Measurements from ENCODE around the gene SDC3.

The SDC3 gene

GRCh38 chr1:30888975-30889374, 19.6 kb downstream of the SDC3 start:
- TF ChIP-seq, protein P1, sequence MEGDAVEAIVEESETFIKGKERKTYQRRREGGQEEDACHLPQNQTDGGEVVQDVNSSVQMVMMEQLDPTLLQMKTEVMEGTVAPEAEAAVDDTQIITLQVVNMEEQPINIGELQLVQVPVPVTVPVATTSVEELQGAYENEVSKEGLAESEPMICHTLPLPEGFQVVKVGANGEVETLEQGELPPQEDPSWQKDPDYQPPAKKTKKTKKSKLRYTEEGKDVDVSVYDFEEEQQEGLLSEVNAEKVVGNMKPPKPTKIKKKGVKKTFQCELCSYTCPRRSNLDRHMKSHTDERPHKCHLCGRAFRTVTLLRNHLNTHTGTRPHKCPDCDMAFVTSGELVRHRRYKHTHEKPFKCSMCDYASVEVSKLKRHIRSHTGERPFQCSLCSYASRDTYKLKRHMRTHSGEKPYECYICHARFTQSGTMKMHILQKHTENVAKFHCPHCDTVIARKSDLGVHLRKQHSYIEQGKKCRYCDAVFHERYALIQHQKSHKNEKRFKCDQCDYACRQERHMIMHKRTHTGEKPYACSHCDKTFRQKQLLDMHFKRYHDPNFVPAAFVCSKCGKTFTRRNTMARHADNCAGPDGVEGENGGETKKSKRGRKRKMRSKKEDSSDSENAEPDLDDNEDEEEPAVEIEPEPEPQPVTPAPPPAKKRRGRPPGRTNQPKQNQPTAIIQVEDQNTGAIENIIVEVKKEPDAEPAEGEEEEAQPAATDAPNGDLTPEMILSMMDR (IDR thresholded peaks at IDR 0.05; ENCODE audit: insufficient read depth, low read length, poor library complexity, severe bottlenecking) = no peak
- H3K36me3 ChIP-seq (ENCODE audit: control insufficient read depth, insufficient read depth, low read length) = no peaks in the 10 kb centered on the region
- no peak for DNase-seq (ENCODE audit: extremely low read depth, insufficient read length)
- peaks cover 1% of the 10 kb centered on the region for H3K27me3 ChIP-seq (replicated peaks; ENCODE audit: control insufficient read depth, insufficient read depth, low read length)
- no peak overlapping the region for H3K4me3 ChIP-seq (replicated peaks; ENCODE audit: low read depth, low read length)

DNA sequence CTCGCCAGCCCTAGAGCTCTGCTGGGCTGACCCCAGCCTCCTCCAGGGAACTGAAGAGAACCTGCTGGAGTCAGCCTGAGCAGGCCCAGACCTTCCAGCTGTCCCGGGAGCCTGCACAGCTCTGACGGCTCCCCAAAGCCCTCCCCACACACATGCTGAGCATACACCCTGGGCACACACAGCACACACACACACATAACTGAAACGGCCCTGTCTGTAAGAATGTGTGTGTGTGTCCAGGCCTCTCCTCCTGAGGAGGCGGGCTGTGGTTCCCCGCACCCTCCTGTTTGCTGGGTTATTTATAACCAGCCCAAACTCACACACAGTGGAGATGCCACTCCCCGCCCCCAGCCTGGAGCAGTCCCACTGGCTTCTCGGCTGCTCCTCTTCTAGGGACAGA, 20.2 kb downstream of the SDC3 start:
- Histone ChIP-seq H3K27me3 (replicated peaks; ENCODE audit: control insufficient read depth, insufficient read depth, low read length) (peaks cover 1% of the 10 kb centered on the region), H3K4me3 (replicated peaks; ENCODE audit: low read depth, low read length) (no peak overlapping the region), H3K36me3 (ENCODE audit: control insufficient read depth, insufficient read depth, low read length) (no peaks in the 10 kb centered on the region)
- TF ChIP-seq, protein P1 (IDR thresholded peaks at IDR 0.05; ENCODE audit: insufficient read depth, low read length, poor library complexity, severe bottlenecking) = no peak
- DNase-seq (ENCODE audit: extremely low read depth, insufficient read length) = no peak

- H3K4me3 ChIP-seq (replicated peaks; ENCODE audit: low read depth, low read length) = no peak overlapping the region
- TF ChIP-seq, protein P1 (IDR thresholded peaks at IDR 0.05; ENCODE audit: insufficient read depth, low read length, poor library complexity, severe bottlenecking) = no peak
- DNase-seq (ENCODE audit: extremely low read depth, insufficient read length) = no peak
- no peaks in the 10 kb centered on the region for H3K36me3 ChIP-seq (ENCODE audit: control insufficient read depth, insufficient read depth, low read length)
- H3K27me3 ChIP-seq (replicated peaks; ENCODE audit: control insufficient read depth, insufficient read depth, low read length) = peaks cover 1% of the 10 kb centered on the region
Observed at GRCh38 chr1:30887485-30888315, 20.9 kb downstream of the SDC3 start.

DNA sequence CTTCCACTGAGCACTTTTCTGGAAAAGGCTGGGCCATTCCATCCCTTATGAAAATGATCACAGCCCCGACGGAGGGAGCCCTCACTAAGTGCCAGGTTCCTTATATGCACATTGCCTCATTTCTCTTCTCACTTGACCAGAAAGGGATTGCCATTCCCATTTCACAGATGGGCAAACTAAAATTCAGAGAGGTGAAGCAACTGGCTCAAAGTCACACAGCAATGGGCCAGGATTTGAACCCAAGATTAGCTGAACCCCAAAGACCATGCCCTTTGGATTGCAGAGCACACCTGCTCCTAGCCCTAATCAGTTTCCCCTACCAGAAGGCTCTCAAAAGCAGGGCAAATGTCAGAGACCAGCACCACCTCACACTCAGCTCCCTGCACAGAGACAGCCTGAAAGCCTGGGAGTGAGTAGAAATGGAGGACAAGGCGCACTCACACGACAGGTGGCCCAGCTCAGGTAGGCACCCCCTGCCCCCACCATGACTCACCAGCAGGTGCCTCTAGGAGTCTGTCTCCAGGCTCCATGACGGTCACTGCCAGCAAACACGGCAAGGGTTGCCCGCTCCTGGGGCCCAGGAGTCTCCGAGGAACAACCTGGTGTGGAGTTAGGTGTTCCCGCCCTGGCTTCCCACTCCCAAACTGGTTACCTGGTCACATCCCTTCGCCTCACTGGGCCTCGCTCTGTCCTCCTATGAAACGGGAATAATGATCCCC, 21.7 kb downstream of the SDC3 start:
- Histone ChIP-seq H3K27me3 (replicated peaks; ENCODE audit: control insufficient read depth, insufficient read depth, low read length) (peaks cover 1% of the 10 kb centered on the region), H3K36me3 (ENCODE audit: control insufficient read depth, insufficient read depth, low read length) (no peaks in the 10 kb centered on the region), H3K4me3 (replicated peaks; ENCODE audit: low read depth, low read length) (no peak overlapping the region)
- TF ChIP-seq, protein P1 (IDR thresholded peaks at IDR 0.05; ENCODE audit: insufficient read depth, low read length, poor library complexity, severe bottlenecking) = no peak
- DNase-seq (ENCODE audit: extremely low read depth, insufficient read length) = no peak

DNA sequence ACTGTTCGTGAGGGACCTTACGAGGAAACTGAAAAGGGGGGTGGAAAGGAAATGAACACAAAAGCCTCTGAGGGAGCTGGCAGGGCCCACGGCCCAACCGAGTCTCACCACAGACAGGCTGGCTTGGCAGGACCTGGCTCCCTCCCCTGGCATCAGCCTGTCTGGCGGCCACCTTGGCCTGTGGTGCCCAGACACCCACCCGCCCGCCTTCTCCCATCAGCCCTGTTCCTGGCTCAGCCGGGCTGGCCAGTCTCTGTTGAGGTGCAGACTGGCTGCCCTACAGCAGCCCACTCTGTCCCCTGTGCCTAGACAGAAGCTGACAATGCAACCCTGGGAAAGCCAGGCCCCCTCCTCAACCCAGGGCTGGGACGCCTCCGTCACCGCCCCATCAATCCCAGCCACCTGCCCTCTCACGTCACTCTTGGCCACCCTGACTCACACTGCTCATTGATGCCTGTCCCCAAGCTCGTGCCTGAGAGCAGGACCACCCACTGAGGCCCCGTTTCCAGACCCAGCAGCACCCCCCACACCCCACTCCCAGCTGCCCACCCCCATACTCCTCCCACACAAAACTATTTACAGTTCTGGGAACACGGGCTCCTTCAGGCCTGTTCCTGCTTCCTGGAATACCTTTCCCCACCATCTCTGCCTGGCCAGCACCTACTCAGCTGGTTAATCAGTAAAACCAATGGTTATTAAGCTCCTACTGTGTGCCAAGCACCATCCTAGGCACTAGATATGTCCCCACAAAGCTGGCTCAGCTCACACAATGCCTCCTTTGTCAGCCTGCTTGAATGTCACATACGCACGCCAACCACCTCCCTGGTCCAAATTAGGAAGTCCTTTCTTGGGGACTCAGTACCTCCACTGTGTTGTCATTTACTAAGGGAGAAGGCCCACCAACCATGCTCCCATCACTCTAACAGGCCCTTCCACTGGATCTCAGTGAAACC, 22.7 kb downstream of the SDC3 start:
- TF ChIP-seq, protein P1 (IDR thresholded peaks at IDR 0.05; ENCODE audit: insufficient read depth, low read length, poor library complexity, severe bottlenecking) = no peak
- H3K27me3 ChIP-seq (replicated peaks; ENCODE audit: control insufficient read depth, insufficient read depth, low read length) = peaks cover 1% of the 10 kb centered on the region
- DNase-seq (ENCODE audit: extremely low read depth, insufficient read length) = no peak
- no peak overlapping the region for H3K4me3 ChIP-seq (replicated peaks; ENCODE audit: low read depth, low read length)
- no peaks in the 10 kb centered on the region for H3K36me3 ChIP-seq (ENCODE audit: control insufficient read depth, insufficient read depth, low read length)
